Neural progenitor cell (in vitro differentiated cells): ENCODE results near the gene ESRRG.

ENCODE experiments used
- CTCF ChIP-seq: fragments of 200-600 bp; sonication (generic); IDR thresholded peaks from 2 replicates; pipeline ENCODE4 v1.5.1; 2017; ENCODE audit warnings: antibody characterized with exemption, mild to moderate bottlenecking
- EZH2 ChIP-seq: fragments of 200-600 bp; sonication (generic); IDR thresholded peaks from 2 replicates; pipeline ENCODE4 v1.6.1; 2017; ENCODE audit warnings: antibody characterized with exemption, mild to moderate bottlenecking, moderate library complexity
- EZH2phosphoT487 ChIP-seq: fragments of 200-600 bp; sonication (generic); IDR thresholded peaks from 2 replicates; pipeline ENCODE4 v1.6.1; 2017; ENCODE audit warnings: antibody characterized with exemption

- TF ChIP-seq CTCF (no peak), EZH2 (no peak), EZH2phosphoT487 (no peak)
Observed at GRCh38 chr1:216563087-216563486, 160.1 kb downstream of the ESRRG start.
